Measurements from ENCODE around the gene ELANE. TPM values are rescaled to one million over a fixed set of nuclear protein-coding genes. Genes with fewer than 3 reads are reported as not detected.

ELANE gene
- total RNA-seq, 1 donor from 2014 or later, result not detected

DNA sequence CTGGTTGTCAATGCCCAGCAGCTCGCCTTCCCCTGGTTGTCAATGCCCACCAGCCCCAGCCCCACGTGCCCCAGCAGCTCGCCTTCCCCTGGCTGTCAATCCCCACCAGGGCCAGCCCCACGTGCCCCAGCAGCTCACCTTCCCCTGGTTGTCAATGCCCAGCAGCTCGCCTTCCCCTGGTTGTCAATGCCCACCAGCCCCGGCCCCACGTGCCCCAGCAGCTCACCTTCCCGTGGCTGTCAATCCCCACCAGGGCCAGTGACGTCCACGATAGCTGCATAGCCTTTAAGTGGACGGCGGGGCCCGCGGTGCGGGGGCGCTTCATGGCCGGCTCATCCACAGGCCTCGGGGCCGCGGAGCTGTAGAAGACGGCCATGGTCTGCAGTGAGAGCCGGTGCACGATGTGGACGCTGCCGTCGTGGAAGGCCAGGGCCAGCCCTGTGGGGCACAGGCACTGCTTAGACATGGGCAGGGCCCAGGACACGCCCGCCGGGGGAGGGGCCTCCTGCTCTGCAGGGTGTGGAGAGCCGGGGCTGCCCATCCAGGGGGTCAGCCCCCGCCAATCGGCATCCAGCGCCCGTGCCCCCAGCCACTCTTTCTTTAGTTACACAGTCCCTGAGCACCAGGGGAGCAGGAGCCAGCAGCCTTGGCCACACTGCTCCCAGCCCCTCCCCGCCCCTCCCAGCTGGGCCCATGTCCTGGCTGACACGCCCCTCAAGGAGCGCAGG is 27.8 kb downstream of the ELANE start:
- TF ChIP-seq, protein P1, sequence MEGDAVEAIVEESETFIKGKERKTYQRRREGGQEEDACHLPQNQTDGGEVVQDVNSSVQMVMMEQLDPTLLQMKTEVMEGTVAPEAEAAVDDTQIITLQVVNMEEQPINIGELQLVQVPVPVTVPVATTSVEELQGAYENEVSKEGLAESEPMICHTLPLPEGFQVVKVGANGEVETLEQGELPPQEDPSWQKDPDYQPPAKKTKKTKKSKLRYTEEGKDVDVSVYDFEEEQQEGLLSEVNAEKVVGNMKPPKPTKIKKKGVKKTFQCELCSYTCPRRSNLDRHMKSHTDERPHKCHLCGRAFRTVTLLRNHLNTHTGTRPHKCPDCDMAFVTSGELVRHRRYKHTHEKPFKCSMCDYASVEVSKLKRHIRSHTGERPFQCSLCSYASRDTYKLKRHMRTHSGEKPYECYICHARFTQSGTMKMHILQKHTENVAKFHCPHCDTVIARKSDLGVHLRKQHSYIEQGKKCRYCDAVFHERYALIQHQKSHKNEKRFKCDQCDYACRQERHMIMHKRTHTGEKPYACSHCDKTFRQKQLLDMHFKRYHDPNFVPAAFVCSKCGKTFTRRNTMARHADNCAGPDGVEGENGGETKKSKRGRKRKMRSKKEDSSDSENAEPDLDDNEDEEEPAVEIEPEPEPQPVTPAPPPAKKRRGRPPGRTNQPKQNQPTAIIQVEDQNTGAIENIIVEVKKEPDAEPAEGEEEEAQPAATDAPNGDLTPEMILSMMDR (conservative IDR thresholded peaks at IDR 0.05; ENCODE audit: low read depth, low read length), result no peak

GRCh38 chr19:881385-882071 is 29.4 kb downstream of the ELANE start:
- DNase-seq (ENCODE audit: low read depth), result no peak
- H3K4me3 ChIP-seq (ENCODE audit: low read depth, low read length), result no peak overlapping the region
- TF ChIP-seq, protein P1 (conservative IDR thresholded peaks at IDR 0.05; ENCODE audit: low read depth, low read length), result no peak

More for the DNA sequence above, 27.8 kb downstream of the ELANE start:
- DNase-seq (ENCODE audit: low read depth), result no peak
- no peak overlapping the region for H3K4me3 ChIP-seq (ENCODE audit: low read depth, low read length)

DNA sequence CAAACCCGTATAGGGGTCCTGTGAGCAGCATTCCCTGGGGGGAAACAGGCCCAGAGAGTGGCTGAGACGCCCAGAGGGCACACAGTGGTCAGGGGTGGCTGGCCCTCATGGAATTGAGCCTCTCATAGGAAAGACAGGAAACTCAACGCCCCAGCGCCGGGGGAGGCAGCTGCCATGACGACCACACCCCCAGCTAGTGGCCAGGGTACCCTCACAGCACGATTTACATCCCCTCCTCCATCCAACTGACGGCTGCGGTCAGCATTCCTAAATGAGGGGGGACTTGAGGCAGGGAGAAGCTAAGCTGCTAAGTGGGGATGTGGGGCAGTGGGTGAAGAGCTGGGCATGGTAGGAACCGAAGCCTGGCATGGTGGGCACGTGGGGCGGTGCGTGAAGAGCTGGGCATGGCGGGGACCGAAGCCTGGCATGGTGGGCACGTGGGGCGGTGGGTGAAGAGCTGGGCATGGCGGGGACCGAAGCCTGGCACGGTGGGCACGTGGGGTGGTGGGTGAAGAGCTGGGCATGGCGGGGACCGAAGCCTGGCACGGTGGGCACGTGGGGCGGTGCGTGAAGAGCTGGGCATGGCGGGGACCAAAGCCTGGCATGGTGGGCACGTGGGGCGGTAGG is 30.9 kb downstream of the ELANE start:
- DNase-seq (ENCODE audit: low read depth), result no peak
- H3K4me3 ChIP-seq (ENCODE audit: low read depth, low read length), result no peak overlapping the region
- TF ChIP-seq, protein P1 (conservative IDR thresholded peaks at IDR 0.05; ENCODE audit: low read depth, low read length), result no peak

GRCh38 chr19:883661-884211 is 31.6 kb downstream of the ELANE start:
- no peak for DNase-seq (ENCODE audit: low read depth)
- TF ChIP-seq, protein P1 (conservative IDR thresholded peaks at IDR 0.05; ENCODE audit: low read depth, low read length), result peak; percentile 23

DNA sequence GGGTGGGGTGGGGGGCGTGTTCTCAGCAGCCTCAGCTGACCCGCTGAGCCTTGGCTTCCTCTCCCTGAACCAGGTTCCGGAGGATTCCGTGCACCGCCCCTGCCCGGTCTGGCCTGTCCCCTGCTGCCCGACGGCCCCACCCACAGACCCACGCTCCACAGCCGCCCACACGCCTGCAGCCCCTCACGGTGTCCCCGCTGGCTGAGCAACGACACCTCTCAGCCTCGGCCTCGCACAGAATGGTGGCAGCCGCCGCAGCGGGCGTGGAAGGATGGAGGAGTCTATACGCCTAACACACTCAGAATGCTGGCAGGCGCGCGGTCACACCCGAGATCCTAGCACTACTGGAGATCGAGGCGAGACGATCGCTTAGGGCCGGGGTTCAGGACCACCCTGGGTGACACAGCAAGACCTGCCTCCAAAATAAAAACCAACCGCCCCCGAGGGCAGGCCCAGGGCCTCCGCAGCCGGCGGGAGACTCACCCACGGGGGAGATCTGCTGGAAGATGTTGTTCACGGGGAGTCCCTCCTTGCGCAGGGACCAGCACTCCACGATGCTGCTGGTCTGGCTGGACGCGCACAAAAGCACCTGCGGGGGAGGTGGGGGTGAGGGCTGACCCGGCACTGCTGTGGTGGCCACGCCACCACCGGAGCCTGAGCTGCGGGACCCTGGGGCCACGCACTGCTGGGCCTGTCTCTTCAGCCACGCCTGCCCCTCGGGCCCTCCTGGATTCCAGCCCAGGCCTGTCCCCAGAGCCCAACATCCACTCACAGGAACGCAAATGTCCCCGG is 32.5 kb downstream of the ELANE start:
- TF ChIP-seq, protein P1 (conservative IDR thresholded peaks at IDR 0.05; ENCODE audit: low read depth, low read length), result no peak
- DNase-seq (ENCODE audit: low read depth), result no peak
- H3K4me3 ChIP-seq (ENCODE audit: low read depth, low read length), result no peak overlapping the region

More at GRCh38 chr19:883661-884211, 31.6 kb downstream of the ELANE start:
- H3K4me3 ChIP-seq (ENCODE audit: low read depth, low read length), result no peak overlapping the region

DNA sequence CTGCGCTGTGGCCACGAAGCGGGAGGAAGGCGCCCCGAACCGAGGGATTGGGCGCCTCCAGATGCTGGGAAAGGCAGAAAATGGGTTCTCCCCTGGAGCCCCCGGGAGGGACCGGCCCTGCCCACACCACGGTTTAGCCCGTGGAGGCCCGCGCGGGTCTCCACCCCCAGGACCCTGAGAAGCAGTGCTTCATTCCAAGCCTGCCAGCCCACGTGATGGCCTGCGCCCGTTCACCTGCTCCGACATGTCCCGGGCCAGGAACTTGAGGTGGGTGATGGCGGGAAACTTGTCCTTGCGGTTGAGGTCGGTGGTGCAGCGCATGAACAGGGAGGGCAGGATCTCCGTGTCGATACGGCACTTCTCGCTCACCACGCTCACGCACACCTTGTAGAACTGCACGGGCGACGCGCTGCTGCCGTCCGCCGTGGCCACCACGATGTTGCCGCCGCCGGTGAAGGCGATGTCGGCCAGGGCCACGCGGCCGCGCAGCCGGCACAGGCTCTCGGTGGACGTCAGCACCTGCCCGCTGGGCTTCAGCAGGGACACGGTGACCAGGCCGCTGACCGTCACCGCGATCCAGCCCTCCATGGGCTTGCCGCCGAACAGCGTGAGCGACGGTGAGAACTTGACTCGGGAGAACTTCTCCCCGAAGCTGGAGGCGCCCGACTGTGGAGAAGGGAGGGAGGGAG is 33.6 kb downstream of the ELANE start:
- no peak for DNase-seq (ENCODE audit: low read depth)
- no peak overlapping the region for H3K4me3 ChIP-seq (ENCODE audit: low read depth, low read length)
- TF ChIP-seq, protein P1 (conservative IDR thresholded peaks at IDR 0.05; ENCODE audit: low read depth, low read length), result no peak

Data from epithelial cell of proximal tubule (primary cell).